Adrenal gland (tissue), 12 donors: ENCODE data around the gene PRSS12. TPM values are rescaled to one million over a fixed set of nuclear protein-coding genes. Genes with fewer than 3 reads are reported as not detected.

Experiments
- DNase-seq, 7 donors: peaks; one replicate each; pipeline ENCODE4 v3.0.0-alpha.2; 2019 to 2020
- H3K27ac ChIP-seq, 5 donors: fragments of 200-600 bp; sonication (generic) in 4 of 5; 1 replicate in 3 of 5; 2 replicates in 2 of 5; pipeline versions ENCODE4 v1.5.1 to v1.8.0; 2016 to 2020; ENCODE audit warnings: mild to moderate bottlenecking in 1 of 5
- H3K27me3 ChIP-seq: fragments of 200-600 bp; 2 replicates; pipeline ENCODE4 v1.8.0; 2021
- H3K36me3 ChIP-seq, 2 donors: fragments of 200-600 bp; replicated peaks in 1 of 2; 1 replicate in 1 of 2; 2 replicates in 1 of 2; pipeline versions ENCODE4 v1.5.1 to v1.8.0; 2018 to 2022
- H3K4me1 ChIP-seq, 2 donors: fragments of 200-600 bp; replicated peaks in 1 of 2; 1 replicate in 1 of 2; 2 replicates in 1 of 2; pipeline versions ENCODE4 v1.5.1 to v1.8.0; 2018 to 2021
- H3K4me3 ChIP-seq, 4 donors: fragments of 200-600 bp; sonication (generic) in 3 of 4; one replicate each; pipeline ENCODE4 v1.5.1; 2016 to 2018
- H3K9me3 ChIP-seq, 3 donors: fragments of 200-600 bp; sonication (generic) in 1 of 3; replicated peaks in 1 of 3; 1 replicate in 2 of 3; 2 replicates in 1 of 3; pipeline versions ENCODE4 v1.5.1 to v1.8.0; 2016 to 2021
- CTCF ChIP-seq, 6 experiments: fragments of 450-650 bp in 4 of 6; fragments of 200-600 bp in 2 of 6; sonication (generic) in 1 of 6; IDR thresholded peaks; 1 replicate in 5 of 6; 2 replicates in 1 of 6; pipeline versions ENCODE4 v1.5.1 to v1.8.0; 2016 to 2021; ENCODE audit warnings: antibody characterized with exemption in 6 of 6, mild to moderate bottlenecking in 2 of 6, moderate library complexity in 1 of 6
- POLR2A ChIP-seq, 2 donors: fragments of 450-650 bp; IDR thresholded peaks; one replicate each; pipeline ENCODE4 v1.6.1; 2017; ENCODE audit warnings: antibody characterized with exemption in 2 of 2, mild to moderate bottlenecking in 2 of 2, moderate library complexity in 1 of 2
- WGBS, 4 donors: extraction: QIAGEN DNeasy Blood & Tissue Kit in 2 of 4; methylation state at CpG; one replicate each; pipeline versions ENCODE4 v1.1.5 to v1.1.7; 2013 to 2017; 5-methylcytosine and 5-hydroxymethylcytosine counted together
- intact Hi-C, 2 donors: fragments of 100-400 bp; cut with DNase I; formaldehyde crosslinking; loops; one replicate each; pipeline versions ENCODE4 v1.14.1 to v1.15.0; 2022 to 2023
- polyA plus RNA-seq, 3 donors: library from polyadenylated mRNA; stranded (reverse); fragments of 200-250 nt in 2 of 3; fragments of 350-450 nt in 1 of 3; fragmentation: Illumina TruSeq in 1 of 3; extraction: RNeasy Lipid Tissue Mini Kit (QIAGEN cat#74804) in 1 of 3; gene quantifications; one replicate each; pipeline ENCODE4 v1.2.3, GENCODE V29; 2013 to 2014
- total RNA-seq, 9 donors: library from RNA; depleted of rRNA in 4 of 9; stranded (reverse); fragments of >200 nt in 4 of 9; fragments of 120-200 nt in 1 of 9; fragmentation: NEBNext Ultra II Directional in 1 of 9; extraction: Animal tissue kit (Norgen Biotek cat#: 25700) in 1 of 9; gene quantifications; one replicate each; pipeline versions ENCODE4 v1.1.0 to v1.2.4, GENCODE V29; 2013 to 2023
- donor health status: healthy with polysubstance abuse.
- donor health status: Bipolar disorder and iron deficiency.
- donor health status: DM: yes; HTN: yes; CAD: no.
- donor health status: DM: no; HTN: no; CAD: no.
- donor health status: DM: no; HTN: no; CAD: no.
- donor health status: DM: yes; HTN: yes; CAD: no.

Gene PRSS12
- total and polyA plus RNA-seq, 12 donors, result 0.07 to 0.89 (median 0.23) TPM; not detected in 3

- H3K4me1 ChIP-seq, result no peaks in the 10 kb centered on the region
- H3K27me3 ChIP-seq, result no peaks in the 10 kb centered on the region
- H3K27ac ChIP-seq, result no peak overlapping the region
- no peak for DNase-seq
- 71 to 75% (median 73%) methylated on average over 6 of the region's 6 CpGs for WGBS, 4 donors
- H3K4me3 ChIP-seq, result no peak overlapping the region
- intact Hi-C loops, result no loop called here
- TF ChIP-seq CTCF (IDR thresholded peaks at IDR 0.05), result no peak
- no peak for TF ChIP-seq POLR2A (IDR thresholded peaks at IDR 0.05)
- H3K9me3 ChIP-seq, result no peaks in the 10 kb centered on the region
- no peaks in the 10 kb centered on the region for H3K36me3 ChIP-seq
Observed at GRCh38 chr4:118389721-118390120, 36.9 kb upstream of the PRSS12 start.

- no peaks in the 10 kb centered on the region for H3K4me1 ChIP-seq
- intact Hi-C loops, result no loop called here
- no peak for TF ChIP-seq POLR2A (IDR thresholded peaks at IDR 0.05)
- no peak for TF ChIP-seq CTCF (IDR thresholded peaks at IDR 0.05)
- no peaks in the 10 kb centered on the region for H3K27me3 ChIP-seq
- no peak overlapping the region for H3K4me3 ChIP-seq
- H3K27ac ChIP-seq, result no peak overlapping the region
- no peak for DNase-seq
- H3K36me3 ChIP-seq, result no peaks in the 10 kb centered on the region
- H3K9me3 ChIP-seq, result no peaks in the 10 kb centered on the region
- WGBS, 4 donors, result 67 to 71% (median 68%) methylated on average over 6 of the region's 6 CpGs
Observed at GRCh38 chr4:118388606-118389005, 35.8 kb upstream of the PRSS12 start.

- TF ChIP-seq POLR2A (IDR thresholded peaks at IDR 0.05), result no peak
- intact Hi-C loops, result no loop called here
- no peaks in the 10 kb centered on the region for H3K4me1 ChIP-seq
- no peaks in the 10 kb centered on the region for H3K36me3 ChIP-seq
- H3K4me3 ChIP-seq, result no peak overlapping the region
- DNase-seq, result no peak
- H3K27ac ChIP-seq, result no peak overlapping the region
- H3K27me3 ChIP-seq, result no peaks in the 10 kb centered on the region
- no peaks in the 10 kb centered on the region for H3K9me3 ChIP-seq
- WGBS, 4 donors, result 54 to 75% (median 69%) methylated on average over 3 of the region's 3 CpGs
Observed at GRCh38 chr4:118381902-118382301, 29.1 kb upstream of the PRSS12 start.

- Histone ChIP-seq H3K27me3 (no peaks in the 10 kb centered on the region), H3K4me3 (no peak overlapping the region), H3K9me3 (no peaks in the 10 kb centered on the region), H3K27ac (no peak overlapping the region), H3K4me1 (no peaks in the 10 kb centered on the region), H3K36me3 (no peaks in the 10 kb centered on the region)
- no peak for TF ChIP-seq POLR2A (IDR thresholded peaks at IDR 0.05)
- no peak for TF ChIP-seq CTCF (IDR thresholded peaks at IDR 0.05)
- DNase-seq, result no peak
- intact Hi-C loops, result no loop called here
- WGBS, 4 donors, result 53 to 78% (median 68%) methylated on average over 4 of the region's 4 CpGs
Observed at GRCh38 chr4:118373614-118374255, 20.9 kb upstream of the PRSS12 start.

- H3K36me3 ChIP-seq, result no peaks in the 10 kb centered on the region
- H3K27me3 ChIP-seq, result no peaks in the 10 kb centered on the region
- intact Hi-C loops, result no loop called here
- no peaks in the 10 kb centered on the region for H3K9me3 ChIP-seq
- TF ChIP-seq CTCF (IDR thresholded peaks at IDR 0.05) (no peak), POLR2A (IDR thresholded peaks at IDR 0.05) (no peak)
- H3K4me1 ChIP-seq, result no peaks in the 10 kb centered on the region
- H3K27ac ChIP-seq, result no peak overlapping the region
- WGBS, 4 donors, result 74 to 78% (median 75%) methylated on average over 4 of the region's 4 CpGs
- DNase-seq, result no peak
- no peak overlapping the region for H3K4me3 ChIP-seq
Observed at GRCh38 chr4:118372251-118372650, 19.4 kb upstream of the PRSS12 start.
